Hematopoietic multipotent progenitor cell treated with erythropoietin and hydrocortisone succinate and interleukin-3 and kit ligand, for 8 days (in vitro differentiated cells): ENCODE measurements around the gene MFSD2A.
"Not testable (repeated sequence)": the region's sequence is repeated elsewhere in the genome, so short reads cannot be mapped to it uniquely, and the experiment has no call there.

ENCODE experiments used
- DNase-seq: peaks from one replicate; pipeline ENCODE4 v3.0.0-alpha.2; 2015

The MFSD2A gene

DNA sequence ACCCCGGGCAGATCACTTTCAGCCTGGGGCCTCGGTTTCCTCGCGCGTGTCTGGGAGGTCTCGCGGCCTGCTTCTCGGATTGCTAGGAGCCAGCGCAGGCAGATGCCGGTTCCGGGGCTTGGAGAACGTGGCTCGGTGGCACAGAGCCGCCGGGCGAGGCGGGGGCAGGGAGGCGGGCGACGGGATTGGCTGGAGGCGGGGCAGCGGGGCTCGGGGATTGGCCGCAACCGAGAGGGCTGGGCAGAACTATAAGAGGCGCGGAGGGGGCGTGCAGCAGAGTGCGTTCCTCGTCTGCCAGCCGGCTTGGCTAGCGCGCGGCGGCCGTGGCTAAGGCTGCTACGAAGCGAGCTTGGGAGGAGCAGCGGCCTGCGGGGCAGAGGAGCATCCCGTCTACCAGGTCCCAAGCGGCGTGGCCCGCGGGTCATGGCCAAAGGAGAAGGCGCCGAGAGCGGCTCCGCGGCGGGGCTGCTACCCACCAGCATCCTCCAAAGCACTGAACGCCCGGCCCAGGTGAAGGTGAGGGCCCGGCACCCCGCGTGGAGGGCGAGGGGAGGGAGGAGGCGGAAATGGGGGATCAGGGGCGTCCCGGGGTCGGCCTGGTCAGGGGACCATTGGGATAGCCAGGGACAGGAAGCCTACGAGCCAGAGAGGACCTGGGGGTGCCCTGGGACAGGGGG is at the start of gene MFSD2A:
Gene MFSD2A (plus strand): TSS at position 276 of the 677 bp plus-strand sequence. CDS start 148 bp downstream, at position 424.
- peak; percentile 89 for DNase-seq

DNA sequence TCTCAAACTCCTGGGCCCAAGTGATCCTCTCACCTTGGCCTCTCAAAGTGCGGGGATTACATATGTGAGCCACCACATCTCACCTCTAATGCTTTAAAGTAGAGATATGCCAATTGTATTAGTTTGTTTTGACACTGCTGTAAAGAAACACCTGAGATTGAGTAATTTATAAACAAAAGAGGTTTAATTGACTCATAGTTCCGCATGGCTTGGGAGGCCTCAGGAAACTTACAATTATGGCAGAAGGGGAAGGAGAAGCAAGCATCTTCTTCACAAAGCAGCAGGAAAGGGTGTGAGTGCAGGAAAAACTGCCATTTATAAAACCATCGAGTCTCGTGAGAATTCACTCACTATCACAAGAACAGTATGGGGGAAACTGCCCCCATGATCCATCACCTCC is 49.8 kb upstream of the MFSD2A start:
- DNase-seq: no peak

DNA sequence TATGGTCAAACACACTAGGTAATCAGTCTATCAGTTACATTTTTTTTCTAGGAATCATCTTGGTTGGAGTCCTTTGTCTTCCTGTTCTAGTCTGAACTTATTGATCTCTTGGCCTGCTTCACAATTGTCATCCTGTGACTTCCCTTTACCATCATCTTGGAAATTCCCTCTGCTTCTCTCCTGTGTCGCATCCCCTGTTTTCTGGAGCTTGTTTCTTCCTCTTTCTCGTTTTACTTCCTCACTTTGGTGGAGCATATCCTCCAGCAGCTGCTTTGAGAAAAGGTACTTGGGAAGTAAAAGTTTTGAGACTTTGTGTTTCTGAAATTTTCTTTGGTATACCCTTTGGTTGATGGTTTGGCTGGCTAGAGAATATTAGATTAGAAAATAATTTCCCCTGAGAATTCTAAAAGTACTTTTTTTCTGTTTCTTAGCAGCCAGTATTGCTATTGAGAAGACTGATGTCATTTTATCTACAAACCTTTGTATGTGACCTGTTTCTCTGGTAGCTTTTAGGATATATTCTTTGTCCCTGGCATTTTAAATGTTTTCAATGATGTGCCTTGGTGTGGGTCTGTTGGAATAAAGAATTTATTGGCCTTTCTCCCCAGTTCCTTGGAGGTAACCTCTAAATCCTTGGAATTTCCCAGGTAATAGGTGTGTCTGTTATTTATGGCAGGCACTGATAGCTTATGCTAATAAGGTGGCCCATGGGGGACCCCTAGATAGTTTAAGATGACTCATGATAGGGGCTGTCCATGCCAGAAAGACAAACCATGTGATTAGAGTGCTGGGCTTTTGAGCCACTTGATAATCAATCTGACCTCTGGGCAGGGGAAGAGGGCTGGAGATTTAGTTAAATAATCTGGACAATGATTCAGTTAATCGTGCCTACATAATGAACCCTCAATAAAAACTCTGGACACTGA is 47.2 kb upstream of the MFSD2A start:
- no peak for DNase-seq

DNA sequence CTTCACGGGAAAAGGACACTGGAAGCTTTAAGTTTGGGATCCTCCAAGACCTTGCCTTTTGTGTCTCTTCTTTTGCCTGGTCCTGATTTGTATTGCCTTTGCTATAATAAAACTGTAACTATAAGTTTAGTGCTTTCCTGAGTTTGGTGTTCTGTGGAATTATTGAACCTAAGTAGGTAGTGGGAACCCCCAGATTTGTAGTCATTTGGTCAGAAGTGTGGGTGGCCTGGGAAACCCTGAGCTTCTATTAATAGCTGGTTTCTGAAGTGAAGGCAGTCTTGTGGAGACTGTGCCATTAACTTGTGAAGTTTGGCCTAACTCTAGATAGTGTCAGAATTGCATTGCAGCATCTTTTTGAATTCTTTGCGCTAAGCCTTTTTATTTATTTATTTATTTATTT is 46.4 kb upstream of the MFSD2A start:
- no peak for DNase-seq

DNA sequence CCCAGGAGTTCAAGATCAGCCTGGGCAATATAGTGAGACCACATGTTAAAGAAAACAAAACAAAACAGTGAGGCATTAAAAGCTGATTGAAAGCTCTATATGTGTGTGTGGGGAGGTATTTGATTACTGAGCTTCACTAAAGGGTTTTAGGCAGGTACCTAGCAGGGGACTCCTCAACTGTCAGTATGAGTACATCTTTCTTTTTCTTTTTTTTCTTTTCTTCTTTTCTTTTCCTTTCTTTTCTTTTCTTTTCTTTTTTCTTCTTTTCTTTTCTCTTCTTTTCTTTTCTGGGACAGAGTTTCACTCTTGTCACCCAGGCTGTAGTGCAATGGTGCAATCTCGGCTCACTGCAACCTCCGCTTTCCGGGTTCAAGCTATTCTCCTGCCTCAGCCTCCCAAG is 44.7 kb upstream of the MFSD2A start:
- DNase-seq: no peak

DNA sequence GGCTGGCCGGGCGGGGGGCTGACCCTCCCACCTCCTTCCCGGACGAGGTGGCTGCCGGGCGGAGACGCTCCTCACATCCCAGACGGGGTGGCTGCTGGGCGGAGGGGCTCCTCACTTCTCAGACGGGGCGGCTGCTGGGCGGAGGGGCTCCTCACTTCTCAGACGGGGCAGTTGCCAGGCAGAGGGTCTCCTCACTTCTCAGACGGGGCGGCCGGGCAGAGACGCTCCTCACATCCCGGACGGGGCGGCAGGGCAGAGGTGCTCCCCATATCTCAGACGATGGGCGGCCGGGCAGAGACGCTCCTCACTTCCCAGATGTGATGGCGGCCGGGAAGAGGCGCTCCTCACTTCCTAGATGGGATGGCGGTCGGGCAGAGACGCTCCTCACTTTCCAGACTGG is 41.8 kb upstream of the MFSD2A start:
- DNase-seq: not testable (repeated sequence)

DNA sequence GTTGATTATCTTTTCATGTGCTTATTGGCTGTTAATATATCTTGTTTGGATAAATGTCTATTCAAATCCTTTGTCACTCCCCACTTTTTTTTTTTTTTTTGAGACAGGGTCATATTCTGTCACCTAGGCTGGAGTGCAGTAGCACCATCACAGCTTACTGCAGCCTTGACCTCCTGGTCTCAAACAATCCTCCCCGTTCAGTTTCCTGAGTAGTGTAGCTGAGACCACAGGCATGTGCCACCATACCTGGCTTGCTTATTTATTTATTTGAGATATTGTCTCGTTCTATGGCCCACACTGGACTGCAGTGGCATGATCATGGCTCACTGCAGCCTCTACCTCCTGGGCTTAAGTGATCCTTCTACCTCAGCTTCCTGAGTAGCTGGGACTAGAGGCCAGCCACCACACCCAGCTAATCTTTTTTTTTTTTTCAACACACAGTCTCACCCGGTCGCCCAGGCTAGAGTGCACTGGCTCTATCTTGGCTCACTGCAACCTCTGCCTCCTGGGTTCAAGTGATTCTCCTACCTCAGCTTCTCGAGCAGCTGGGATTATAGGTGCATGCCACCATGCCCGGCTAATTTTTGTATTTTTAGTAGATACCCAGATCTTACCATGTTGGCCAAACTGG is 39.3 kb upstream of the MFSD2A start:
- DNase-seq: no peak

DNA sequence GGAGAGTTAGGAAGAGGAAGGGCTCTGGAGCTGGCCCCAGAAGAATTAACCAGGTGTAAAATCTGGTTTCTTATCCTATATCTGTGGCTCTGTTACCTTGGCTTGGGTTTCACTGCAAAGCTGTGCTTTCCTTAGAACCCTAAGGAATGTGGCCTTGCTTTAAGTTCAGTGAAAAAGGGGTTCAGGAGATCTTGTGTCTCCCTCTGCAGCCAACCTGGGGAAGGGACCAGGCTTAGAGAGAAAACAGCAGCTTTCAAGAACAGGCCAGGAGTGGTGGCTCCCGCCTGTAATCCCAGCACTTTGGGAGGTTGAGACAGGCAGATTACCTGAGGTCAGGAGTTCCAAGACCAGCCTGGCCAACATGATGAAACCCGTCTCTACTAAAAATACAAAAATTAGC is 37.1 kb upstream of the MFSD2A start:
- DNase-seq: no peak

DNA sequence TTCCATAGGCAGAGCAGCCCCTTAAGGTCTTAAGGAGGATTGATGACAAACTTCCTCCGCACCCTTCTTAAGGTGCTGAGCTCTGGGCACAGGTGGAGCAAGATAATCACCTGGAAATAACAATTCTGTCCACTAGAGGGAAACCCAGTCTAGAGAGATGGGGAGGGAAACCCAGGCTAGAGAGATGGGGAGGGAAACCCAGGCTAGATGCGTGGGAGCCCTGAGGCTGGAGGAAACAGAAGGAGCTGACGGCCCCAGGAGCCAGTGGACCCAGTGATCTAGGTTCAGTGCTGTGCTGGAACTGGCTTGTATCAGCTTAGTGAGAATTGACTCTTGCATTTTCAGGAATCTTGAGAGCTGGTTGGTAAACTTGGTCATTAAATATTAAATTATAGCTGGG is 35.4 kb upstream of the MFSD2A start:
- peak; percentile 73 for DNase-seq

DNA sequence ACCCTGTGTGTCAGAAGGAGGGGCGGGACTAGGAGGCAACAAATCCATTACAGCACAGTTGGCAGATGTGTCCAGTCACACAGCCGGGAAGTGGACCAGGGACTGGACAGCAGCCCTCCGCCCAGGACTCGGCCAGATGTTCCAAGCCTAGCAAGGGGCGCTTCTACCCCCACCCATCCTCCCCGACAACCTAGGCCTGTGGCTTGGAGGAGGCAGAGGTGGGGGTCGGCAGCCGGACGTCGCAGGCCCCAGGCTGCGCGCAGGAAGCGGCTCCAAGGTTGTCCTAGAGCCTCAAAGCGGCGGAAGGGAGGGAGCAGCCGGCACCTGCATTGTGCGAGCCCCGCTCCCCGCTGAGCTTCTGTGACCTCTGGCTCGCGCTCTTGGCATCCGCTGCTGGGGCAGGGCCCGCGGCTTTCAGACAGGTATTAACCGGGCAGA is 32.7 kb upstream of the MFSD2A start:
- DNase-seq: no peak

DNA sequence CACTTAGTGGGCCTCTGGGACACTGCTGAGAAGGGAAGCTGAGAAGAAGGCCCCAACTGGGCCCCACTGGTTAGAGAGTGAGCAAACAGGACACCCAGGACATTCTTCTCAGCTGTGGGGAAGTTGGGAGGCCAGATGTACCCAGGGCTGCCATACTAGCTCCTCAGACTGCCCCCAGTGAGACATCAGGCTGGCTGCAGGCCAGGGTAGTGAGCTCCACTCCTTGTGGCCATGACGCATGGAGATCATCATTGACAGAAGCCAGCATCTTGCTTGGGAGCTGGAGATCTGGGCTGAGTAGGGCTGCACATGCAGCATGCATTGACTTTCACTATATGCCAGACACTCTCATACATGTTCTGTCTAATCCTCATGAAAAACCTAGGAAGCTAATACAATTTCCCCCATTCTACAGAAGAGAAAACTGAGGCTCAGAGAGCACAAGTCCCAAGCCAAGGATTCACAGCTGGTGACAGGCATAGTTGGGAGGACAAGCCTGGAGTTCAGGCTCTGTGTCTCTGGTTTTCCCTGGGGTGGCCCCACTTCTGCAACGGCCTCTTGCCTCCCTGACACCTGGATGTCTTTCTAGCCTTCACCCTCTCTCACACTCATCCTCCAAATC is 29.1 kb upstream of the MFSD2A start:
- no peak for DNase-seq

DNA sequence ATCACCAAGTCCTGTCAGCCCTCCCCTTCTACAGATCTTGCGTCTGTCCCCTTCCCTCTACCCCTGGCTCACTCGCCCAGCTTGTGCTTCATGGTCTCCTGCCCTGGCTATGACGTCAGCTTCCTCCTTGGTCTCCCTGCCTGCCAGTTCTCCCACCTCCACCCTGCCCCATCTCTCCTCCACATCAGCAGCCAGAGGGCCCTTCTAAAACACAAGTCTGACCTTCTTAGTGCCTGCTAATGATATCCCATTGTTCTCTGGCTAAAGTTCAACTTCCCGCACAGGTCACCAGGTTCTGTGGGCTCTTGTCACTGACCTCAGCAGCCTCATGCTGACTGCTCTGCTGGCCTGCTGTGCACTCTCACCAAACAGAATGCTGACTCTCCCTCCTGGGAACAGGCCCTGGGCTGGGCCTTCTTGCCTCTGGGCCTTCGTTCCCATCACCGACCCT is 28.6 kb upstream of the MFSD2A start:
- no peak for DNase-seq

DNA sequence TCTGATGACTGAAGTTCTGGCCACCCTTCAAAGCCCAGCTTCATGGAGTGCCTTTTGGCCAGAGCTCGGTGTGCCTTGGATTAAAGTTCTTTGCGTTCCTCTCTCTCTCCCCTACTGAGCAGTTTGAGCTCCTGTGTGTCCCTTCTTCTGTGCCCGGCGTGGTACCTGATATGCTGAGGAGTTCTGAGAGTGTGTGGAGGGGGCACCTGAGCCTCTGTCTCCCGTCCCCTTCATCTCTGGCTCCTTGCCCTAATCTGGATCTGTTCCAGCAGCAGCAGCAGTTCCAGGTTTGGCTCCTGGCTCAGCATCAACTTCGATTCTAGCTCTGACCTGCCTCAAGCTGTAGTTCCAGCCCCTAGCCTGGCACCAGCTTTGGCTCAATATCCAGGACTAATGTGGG is 28.1 kb upstream of the MFSD2A start:
- DNase-seq: no peak

DNA sequence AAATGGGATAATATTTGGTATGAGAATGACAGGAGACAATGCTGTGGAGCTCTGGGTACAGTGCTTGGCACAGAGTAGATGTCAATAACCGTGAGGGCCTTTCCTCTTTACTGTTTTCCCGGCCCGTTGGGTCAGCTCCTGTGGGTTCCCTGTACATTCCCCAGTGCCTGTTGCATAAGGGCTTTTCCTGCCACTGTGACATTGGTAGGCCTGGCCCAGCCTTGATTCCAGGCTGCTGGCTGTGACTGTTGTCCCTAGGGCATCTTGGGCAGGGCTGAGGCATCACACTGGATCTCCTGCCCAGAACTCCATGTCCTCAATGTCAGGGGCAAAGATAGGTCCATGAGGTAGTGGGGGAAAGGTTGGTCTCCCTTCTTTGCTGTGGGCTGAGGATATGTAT is 27.4 kb upstream of the MFSD2A start:
- DNase-seq: no peak

DNA sequence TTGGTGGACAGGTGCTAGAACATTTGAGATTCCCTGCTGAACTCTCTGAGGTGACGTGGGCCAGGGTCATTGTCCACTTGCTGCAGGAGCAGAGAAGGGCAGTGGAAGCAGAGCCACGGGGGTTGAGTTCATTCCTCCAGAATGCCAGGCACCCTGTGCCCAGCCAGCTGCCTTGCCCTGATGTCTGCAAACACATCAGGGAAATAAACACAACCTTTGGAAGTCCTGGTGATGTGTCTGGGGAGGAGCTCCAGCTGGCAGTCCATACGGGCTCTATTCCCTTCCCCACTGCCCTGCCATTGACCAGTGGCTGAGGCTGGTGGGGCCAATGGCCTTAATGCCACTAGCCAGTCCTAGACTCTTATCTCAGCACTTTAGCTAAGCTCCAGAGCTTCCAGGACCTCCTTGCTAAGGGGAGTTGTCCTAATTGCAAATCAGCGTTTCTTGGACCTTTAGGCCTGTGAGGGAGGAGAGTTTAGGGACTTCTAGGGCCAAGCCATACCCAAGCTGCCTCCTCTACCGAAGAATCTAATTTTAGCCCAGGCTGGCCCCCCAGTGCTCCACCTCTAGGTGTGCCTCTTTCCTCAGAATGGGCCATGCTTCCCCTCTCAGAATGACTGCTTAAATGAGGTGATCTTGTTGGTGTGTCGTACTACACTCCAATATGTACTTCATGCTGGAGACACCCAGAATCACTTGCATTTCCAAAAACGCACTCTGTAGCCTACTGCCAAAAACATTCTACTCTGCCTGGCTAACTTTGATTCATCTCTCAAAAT is 25.9 kb upstream of the MFSD2A start:
- DNase-seq: no peak

DNA sequence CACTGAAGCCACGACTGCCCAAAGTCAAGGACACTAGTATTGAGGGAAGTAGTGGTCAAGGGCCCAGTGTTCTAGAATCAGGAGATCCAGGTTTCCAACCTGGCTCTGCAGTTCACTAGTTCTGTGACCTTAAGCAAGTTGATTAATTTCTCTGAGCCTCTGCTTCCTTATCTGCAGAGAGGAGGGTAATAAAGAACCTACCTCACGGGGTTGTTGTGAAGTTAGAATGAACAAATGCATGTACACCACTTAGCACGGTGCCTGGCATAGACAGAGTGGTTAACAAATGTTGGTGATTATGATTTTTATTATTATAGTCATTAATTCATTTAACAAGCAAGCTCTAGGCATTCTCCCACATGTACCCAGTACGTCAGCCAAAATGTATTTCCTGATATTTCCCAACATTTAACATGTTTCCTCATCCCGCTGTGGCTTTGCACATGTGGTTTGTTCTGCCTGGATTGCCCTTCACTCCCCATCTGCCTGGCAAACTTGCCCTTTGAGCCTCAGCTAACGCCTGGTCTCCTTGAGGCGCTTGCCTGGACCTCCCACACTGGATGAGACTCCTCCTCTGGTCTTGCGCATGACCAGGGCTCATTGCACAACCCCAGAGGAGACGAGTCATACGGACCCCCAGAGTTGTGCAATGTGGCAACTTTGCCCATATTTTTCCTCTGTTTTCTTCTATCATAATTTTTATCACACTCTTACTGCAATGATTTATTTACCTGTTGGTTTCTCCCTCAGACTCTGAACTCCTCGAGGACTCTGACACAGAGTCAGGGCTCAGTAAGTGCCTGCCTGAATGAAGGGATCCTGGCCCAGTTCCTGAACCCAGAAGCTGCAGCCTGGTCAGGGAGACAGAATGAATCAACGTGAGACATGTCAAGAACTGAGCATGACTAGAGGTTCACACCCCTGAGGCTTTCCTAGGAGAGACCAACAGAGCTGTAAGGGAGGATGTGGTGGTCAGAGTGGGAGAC is 20.7 kb upstream of the MFSD2A start:
- peak; percentile 20 for DNase-seq

DNA sequence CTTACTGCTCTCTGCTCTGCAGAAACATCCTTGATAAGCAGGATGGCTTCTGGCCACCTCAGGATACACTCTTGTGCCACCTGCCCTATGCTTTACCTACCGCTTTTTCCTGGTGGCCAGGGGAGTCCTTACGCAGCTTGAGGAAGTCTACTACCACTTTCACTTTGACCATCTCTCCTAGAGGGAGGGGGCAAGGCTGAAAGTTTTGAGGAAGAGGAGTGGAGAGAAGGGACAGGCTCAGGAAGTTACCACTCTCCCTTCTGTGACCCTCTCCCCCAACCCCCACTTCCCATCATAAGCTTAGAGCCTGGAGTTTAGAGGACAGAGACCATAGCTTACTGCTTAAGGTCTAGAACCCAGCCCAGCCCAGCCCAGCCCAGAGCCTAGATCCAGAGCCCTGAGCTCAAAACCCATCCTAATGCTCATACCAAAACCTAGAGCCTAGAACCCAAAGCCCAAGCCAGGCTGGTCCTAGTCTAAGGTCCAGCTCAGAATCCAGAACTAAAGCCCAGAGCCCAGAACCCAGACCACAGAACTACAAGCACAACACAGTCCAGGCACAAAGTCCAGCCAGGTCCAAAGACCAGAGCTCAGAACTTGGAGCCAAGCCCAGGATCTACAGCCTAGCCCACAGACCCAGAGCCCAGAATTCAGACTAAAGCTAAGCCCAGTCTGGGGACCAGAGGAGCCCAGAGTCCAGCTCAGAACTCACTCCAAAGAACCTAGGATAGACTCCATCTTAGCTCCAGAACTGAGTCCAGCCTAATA is 18.0 kb upstream of the MFSD2A start:
- DNase-seq: no peak

DNA sequence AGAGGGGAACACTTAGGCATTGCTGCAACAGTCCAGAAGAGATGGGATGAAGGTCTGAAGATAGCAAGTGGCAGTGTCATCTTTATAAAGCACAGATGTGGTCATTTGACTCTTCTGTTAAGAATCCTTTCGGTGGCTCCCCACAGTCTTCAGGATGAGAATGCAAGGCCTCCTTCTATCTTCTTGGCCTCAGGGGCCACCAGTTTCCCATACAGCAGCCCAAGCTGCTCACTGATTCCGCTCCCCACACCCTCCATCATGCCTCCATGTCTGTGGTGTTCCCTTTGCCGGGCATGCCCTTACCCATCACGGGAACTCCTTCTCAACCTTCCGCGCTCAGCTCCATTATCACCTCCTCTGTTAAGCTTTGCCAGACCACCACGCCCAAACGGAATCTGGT is 16.1 kb upstream of the MFSD2A start:
- DNase-seq: no peak

DNA sequence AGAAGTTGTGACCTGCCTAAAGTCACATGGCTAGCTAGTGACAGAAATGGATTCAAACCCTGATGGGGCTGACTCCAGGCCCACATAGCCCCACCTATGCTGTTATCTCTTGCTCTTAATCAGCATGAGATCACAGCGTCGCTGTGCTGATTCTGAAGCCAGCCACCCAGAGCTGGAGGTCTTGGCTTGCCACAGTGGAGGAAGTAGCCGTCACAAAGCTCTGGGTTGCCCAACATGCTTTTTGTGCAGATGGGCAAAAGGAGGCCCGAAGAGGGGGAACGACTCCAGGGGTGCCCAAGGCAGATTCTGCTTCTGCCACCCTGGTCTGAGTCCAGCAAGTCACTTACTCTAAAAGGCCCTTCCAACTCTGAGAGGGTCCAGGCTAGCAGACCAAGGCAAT is 14.7 kb upstream of the MFSD2A start:
- DNase-seq: peak; percentile 38
